Mesendoderm (in vitro differentiated cells): ENCODE results near the gene GGPS1.

Experiments used
- DNase-seq: peaks from one replicate; pipeline ENCODE4 v3.0.0; 2013
- H2AK5ac ChIP-seq: 2 replicates; pipeline ENCODE4 v1.6.1; 2013; ENCODE audit warnings: low read length, inconsistent platforms
- H2BK120ac ChIP-seq: 2 replicates; pipeline ENCODE4 v1.6.1; 2013; ENCODE audit warnings: low read depth, mild to moderate bottlenecking, low read length, moderate library complexity, mixed read lengths
- H2BK15ac ChIP-seq: replicated peaks from 2 replicates; pipeline ENCODE4 v1.6.1; 2013; ENCODE audit warnings: low read depth, mild to moderate bottlenecking, moderate library complexity
- H2BK5ac ChIP-seq: 2 replicates; pipeline ENCODE4 v1.6.1; 2013; ENCODE audit warnings: low read length, inconsistent platforms
- H3K18ac ChIP-seq: 2 replicates; pipeline ENCODE4 v1.6.1; 2013; ENCODE audit warnings: mild to moderate bottlenecking, low read length, mixed read lengths
- H3K23ac ChIP-seq: one replicate; pipeline ENCODE4 v1.6.1; 2013; ENCODE audit warnings: low read length
- H3K27ac ChIP-seq: 2 replicates; pipeline ENCODE4 v1.5.1; 2013; ENCODE audit warnings: low read depth, mild to moderate bottlenecking, inconsistent platforms, low read length, moderate library complexity
- H3K27me3 ChIP-seq: 2 replicates; pipeline ENCODE4 v1.6.1; 2013; ENCODE audit warnings: low read length, control low read depth, mild to moderate bottlenecking, inconsistent platforms; ENCODE audit not compliant: insufficient read depth, poor library complexity
- H3K36me3 ChIP-seq: 2 replicates; pipeline ENCODE4 v1.6.1; 2013; ENCODE audit warnings: low read length, inconsistent platforms; ENCODE audit not compliant: control insufficient read depth, insufficient read depth
- H3K4ac ChIP-seq: one replicate; pipeline ENCODE4 v1.6.1; 2013; ENCODE audit warnings: low read depth, mild to moderate bottlenecking, low read length, moderate library complexity
- H3K4me1 ChIP-seq: 2 replicates; pipeline ENCODE4 v1.6.1; 2013; ENCODE audit warnings: low read depth, low read length, inconsistent platforms; ENCODE audit not compliant: control insufficient read depth
- H3K4me2 ChIP-seq: 2 replicates; pipeline ENCODE4 v1.6.1; 2013; ENCODE audit warnings: low read length
- H3K4me3 ChIP-seq: 2 replicates; pipeline ENCODE4 v1.5.1; 2013; ENCODE audit warnings: mild to moderate bottlenecking, low read length
- H3K56ac ChIP-seq: one replicate; pipeline ENCODE4 v1.6.1; 2013; ENCODE audit warnings: low read length
- H3K79me1 ChIP-seq: 2 replicates; pipeline ENCODE4 v1.6.1; 2013; ENCODE audit warnings: low read length, inconsistent platforms
- H3K79me2 ChIP-seq: 2 replicates; pipeline ENCODE4 v1.6.1; 2013; ENCODE audit warnings: mild to moderate bottlenecking, low read length; ENCODE audit not compliant: control insufficient read depth, insufficient read depth
- H3K9ac ChIP-seq: 2 replicates; pipeline ENCODE4 v1.6.1; 2013; ENCODE audit warnings: low read length, inconsistent platforms
- H4K5ac ChIP-seq: one replicate; pipeline ENCODE4 v1.6.1; 2013; ENCODE audit warnings: low read length
- H4K8ac ChIP-seq: one replicate; pipeline ENCODE4 v1.6.1; 2013; ENCODE audit warnings: low read depth, mild to moderate bottlenecking, control low read depth, low read length, moderate library complexity
- WGBS: extraction: QIAGEN DNeasy Blood & Tissue Kit; methylation state at CpG from one replicate; pipeline ENCODE4 v1.1.7; 2013; ENCODE audit warnings: low lambda C conversion rate, missing lambda C conversion rate; ENCODE audit not compliant: insufficient coverage; ENCODE audit errors: extremely low coverage; 5-methylcytosine and 5-hydroxymethylcytosine counted together

The GGPS1 gene

GRCh38 chr1:235291599-235292091, 36.7 kb upstream of the GGPS1 start:
- Histone ChIP-seq H3K56ac (no peak overlapping the region), H3K4me3 (no peak overlapping the region), H4K5ac (no peak overlapping the region), H3K23ac (no peak overlapping the region), H2AK5ac (no peak overlapping the region), H3K79me2 (peaks cover 62% of the 10 kb centered on the region), H2BK120ac (no peak overlapping the region), H3K36me3 (no peaks in the 10 kb centered on the region), H3K18ac (no peak overlapping the region), H3K27me3 (no peaks in the 10 kb centered on the region), H2BK5ac (no peak overlapping the region), H3K79me1 (peaks cover 8% of the 10 kb centered on the region), H3K27ac (no peak overlapping the region), H4K8ac (no peak overlapping the region), H3K4me2 (no peak overlapping the region), H3K4me1 (peaks cover 2% of the 10 kb centered on the region), H2BK15ac (no peak overlapping the region), H3K4ac (no peak overlapping the region), H3K9ac (no peak overlapping the region)
- no peak for DNase-seq
- WGBS = no CpG with 5 or more reads among the region's 6 CpGs

GRCh38 chr1:235292790-235293189, 35.6 kb upstream of the GGPS1 start:
- peaks cover 65% of the 10 kb centered on the region for H3K79me2 ChIP-seq
- H3K4me2 ChIP-seq = no peak overlapping the region
- H2AK5ac ChIP-seq = no peak overlapping the region
- H3K27me3 ChIP-seq = no peaks in the 10 kb centered on the region
- H2BK15ac ChIP-seq = no peak overlapping the region
- H3K79me1 ChIP-seq = peaks cover 8% of the 10 kb centered on the region
- H2BK120ac ChIP-seq = no peak overlapping the region
- DNase-seq = peak; percentile 54
- H3K36me3 ChIP-seq = no peaks in the 10 kb centered on the region
- no peak overlapping the region for H2BK5ac ChIP-seq
- no peak overlapping the region for H3K27ac ChIP-seq
- H3K18ac ChIP-seq = no peak overlapping the region
- no peak overlapping the region for H3K4ac ChIP-seq
- WGBS = no CpG with 5 or more reads among the region's 4 CpGs
- H3K56ac ChIP-seq = no peak overlapping the region
- H3K9ac ChIP-seq = no peak overlapping the region
- H3K4me3 ChIP-seq = no peak overlapping the region
- peaks cover 2% of the 10 kb centered on the region for H3K4me1 ChIP-seq
- no peak overlapping the region for H4K5ac ChIP-seq
- H4K8ac ChIP-seq = no peak overlapping the region
- H3K23ac ChIP-seq = no peak overlapping the region

GRCh38 chr1:235293322-235293942, 34.9 kb upstream of the GGPS1 start:
- Histone ChIP-seq H3K4me3 (no peak overlapping the region), H3K56ac (no peak overlapping the region), H3K9ac (no peak overlapping the region), H3K18ac (no peak overlapping the region), H3K27me3 (no peaks in the 10 kb centered on the region), H2BK5ac (no peak overlapping the region), H3K79me2 (peaks cover 67% of the 10 kb centered on the region), H3K79me1 (peaks cover 7% of the 10 kb centered on the region), H3K4me1 (peaks cover 2% of the 10 kb centered on the region), H2BK15ac (no peak overlapping the region), H3K36me3 (no peaks in the 10 kb centered on the region), H2BK120ac (no peak overlapping the region), H3K4ac (no peak overlapping the region), H4K8ac (no peak overlapping the region), H4K5ac (no peak overlapping the region), H3K4me2 (no peak overlapping the region), H2AK5ac (no peak overlapping the region), H3K27ac (no peak overlapping the region), H3K23ac (no peak overlapping the region)
- DNase-seq = no peak

GRCh38 chr1:235295902-235296350, 32.4 kb upstream of the GGPS1 start:
- no CpG with 5 or more reads among the region's 5 CpGs for WGBS
- no peak overlapping the region for H2AK5ac ChIP-seq
- H4K5ac ChIP-seq = no peak overlapping the region
- H2BK120ac ChIP-seq = no peak overlapping the region
- H3K79me1 ChIP-seq = peaks cover 5% of the 10 kb centered on the region
- H2BK5ac ChIP-seq = no peak overlapping the region
- H3K23ac ChIP-seq = no peak overlapping the region
- H4K8ac ChIP-seq = no peak overlapping the region
- no peak overlapping the region for H3K56ac ChIP-seq
- H3K4me1 ChIP-seq = peaks cover 2% of the 10 kb centered on the region
- H3K4me3 ChIP-seq = no peak overlapping the region
- H3K36me3 ChIP-seq = no peaks in the 10 kb centered on the region
- H3K79me2 ChIP-seq = peaks cover 60% of the 10 kb centered on the region
- H3K27me3 ChIP-seq = no peaks in the 10 kb centered on the region
- no peak overlapping the region for H3K4me2 ChIP-seq
- no peak overlapping the region for H3K18ac ChIP-seq
- no peak for DNase-seq
- H2BK15ac ChIP-seq = no peak overlapping the region
- H3K27ac ChIP-seq = no peak overlapping the region
- no peak overlapping the region for H3K9ac ChIP-seq
- H3K4ac ChIP-seq = no peak overlapping the region

GRCh38 chr1:235296729-235297128, 31.6 kb upstream of the GGPS1 start:
- H3K23ac ChIP-seq = no peak overlapping the region
- H3K4ac ChIP-seq = no peak overlapping the region
- H4K8ac ChIP-seq = no peak overlapping the region
- no peak overlapping the region for H2BK15ac ChIP-seq
- H3K27ac ChIP-seq = no peak overlapping the region
- DNase-seq = no peak
- H3K9ac ChIP-seq = no peak overlapping the region
- WGBS = no CpG with 5 or more reads among the region's 1 CpG
- no peak overlapping the region for H3K4me2 ChIP-seq
- H3K4me1 ChIP-seq = peaks cover 2% of the 10 kb centered on the region
- no peak overlapping the region for H2BK5ac ChIP-seq
- H4K5ac ChIP-seq = no peak overlapping the region
- H2BK120ac ChIP-seq = no peak overlapping the region
- no peak overlapping the region for H3K18ac ChIP-seq
- H3K56ac ChIP-seq = no peak overlapping the region
- no peaks in the 10 kb centered on the region for H3K36me3 ChIP-seq
- H3K27me3 ChIP-seq = no peaks in the 10 kb centered on the region
- H2AK5ac ChIP-seq = no peak overlapping the region
- H3K79me2 ChIP-seq = peaks cover 62% of the 10 kb centered on the region
- H3K4me3 ChIP-seq = no peak overlapping the region
- H3K79me1 ChIP-seq = peaks cover 5% of the 10 kb centered on the region

GRCh38 chr1:235297579-235297978, 30.8 kb upstream of the GGPS1 start:
- no peak overlapping the region for H4K8ac ChIP-seq
- H3K4me2 ChIP-seq = no peak overlapping the region
- H3K79me2 ChIP-seq = peaks cover 60% of the 10 kb centered on the region
- H3K4me3 ChIP-seq = no peak overlapping the region
- H3K9ac ChIP-seq = no peak overlapping the region
- no peak overlapping the region for H3K23ac ChIP-seq
- no CpG with 5 or more reads among the region's 3 CpGs for WGBS
- H3K18ac ChIP-seq = no peak overlapping the region
- no peak overlapping the region for H3K27ac ChIP-seq
- H3K4ac ChIP-seq = no peak overlapping the region
- H3K36me3 ChIP-seq = no peaks in the 10 kb centered on the region
- peaks cover 2% of the 10 kb centered on the region for H3K4me1 ChIP-seq
- no peak overlapping the region for H2BK5ac ChIP-seq
- no peak overlapping the region for H3K56ac ChIP-seq
- peaks cover 5% of the 10 kb centered on the region for H3K79me1 ChIP-seq
- H3K27me3 ChIP-seq = no peaks in the 10 kb centered on the region
- H2BK120ac ChIP-seq = no peak overlapping the region
- H2AK5ac ChIP-seq = no peak overlapping the region
- H4K5ac ChIP-seq = no peak overlapping the region
- DNase-seq = no peak
- H2BK15ac ChIP-seq = no peak overlapping the region
